Lower lobe of right lung (tissue), 2 donors: ENCODE measurements around the gene TPM1. TPM values are rescaled to one million over a fixed set of nuclear protein-coding genes. Genes with fewer than 3 reads are reported as not detected.

Experiments
- ATAC-seq, 2 donors: fragments of 200-7000 bp; cut with Tn5 transposase; one replicate each; pipeline ENCODE4 v1.9.1; 2020 to 2022; ENCODE audit warnings: mild to moderate bottlenecking in 2 of 2, moderate library complexity in 2 of 2
- DNase-seq: peaks from one replicate; pipeline ENCODE4 v3.0.0-alpha.2; 2020
- H3K27ac ChIP-seq: fragments of 200-600 bp; one replicate; pipeline ENCODE4 v1.8.0; 2022
- H3K27me3 ChIP-seq: fragments of 200-600 bp; one replicate; pipeline ENCODE4 v1.8.0; 2022; ENCODE audit warnings: low read depth
- H3K36me3 ChIP-seq: fragments of 200-600 bp; one replicate; pipeline ENCODE4 v1.8.0; 2022; ENCODE audit warnings: mild to moderate bottlenecking
- H3K4me1 ChIP-seq: fragments of 200-600 bp; one replicate; pipeline ENCODE4 v1.8.0; 2022
- H3K4me3 ChIP-seq: fragments of 200-600 bp; one replicate; pipeline ENCODE4 v1.8.0; 2022; ENCODE audit warnings: mild to moderate bottlenecking
- H3K9me3 ChIP-seq: fragments of 200-600 bp; one replicate; pipeline ENCODE4 v1.8.0; 2022
- CTCF ChIP-seq: fragments of 200-600 bp; IDR thresholded peaks from one replicate; pipeline ENCODE4 v1.8.0; 2022; ENCODE audit warnings: antibody characterized with exemption, mild to moderate bottlenecking
- intact Hi-C: fragments of 100-400 bp; cut with DNase I; formaldehyde crosslinking; loops from one replicate; pipeline ENCODE4 v1.11.0; 2022
- total RNA-seq: library from RNA; stranded (reverse); fragmentation: NEBNext Ultra II Directional; extraction: Animal tissue kit (Norgen Biotek cat#: 25700); gene quantifications from one replicate; pipeline ENCODE4 v1.2.1, GENCODE V29; 2021
- donor health status: DM: no; HTN: yes; CAD: no; lungs with severe emphysema.

Gene TPM1
- total RNA-seq, 1 donor from 2014 or later: 137 TPM

GRCh38 chr15:63018639-63019038, 23.9 kb upstream of the TPM1 start:
- H3K4me1 ChIP-seq: peaks cover 13% of the 10 kb centered on the region
- ATAC-seq (no peak), DNase-seq (no peak)
- intact Hi-C loops: no loop called here
- no peaks in the 10 kb centered on the region for H3K36me3 ChIP-seq
- H3K4me3 ChIP-seq: no peak overlapping the region
- no peaks in the 10 kb centered on the region for H3K9me3 ChIP-seq
- no peaks in the 10 kb centered on the region for H3K27me3 ChIP-seq
- no peak for TF ChIP-seq CTCF
- no peak overlapping the region for H3K27ac ChIP-seq

GRCh38 chr15:63019511-63020109, 22.9 kb upstream of the TPM1 start:
- intact Hi-C loops: no loop called here
- no peak overlapping the region for H3K27ac ChIP-seq
- H3K4me1 ChIP-seq: peaks cover 13% of the 10 kb centered on the region
- H3K36me3 ChIP-seq: no peaks in the 10 kb centered on the region
- no peak overlapping the region for H3K4me3 ChIP-seq
- H3K9me3 ChIP-seq: no peaks in the 10 kb centered on the region
- DNase-seq (no peak), ATAC-seq (no peak)
- H3K27me3 ChIP-seq: no peaks in the 10 kb centered on the region
- TF ChIP-seq CTCF: no peak

- ATAC-seq (no peak), DNase-seq (no peak)
- TF ChIP-seq CTCF: no peak
- H3K27me3 ChIP-seq: no peaks in the 10 kb centered on the region
- intact Hi-C loops: no loop called here
- peaks cover 10% of the 10 kb centered on the region for H3K4me1 ChIP-seq
- no peaks in the 10 kb centered on the region for H3K9me3 ChIP-seq
- no peak overlapping the region for H3K4me3 ChIP-seq
- no peak overlapping the region for H3K27ac ChIP-seq
- no peaks in the 10 kb centered on the region for H3K36me3 ChIP-seq
These were observed 22.4 kb upstream of the TPM1 start for GRCh38 chr15:63020128-63020527.

- peaks cover 3% of the 10 kb centered on the region for H3K4me1 ChIP-seq
- no peaks in the 10 kb centered on the region for H3K36me3 ChIP-seq
- no peak overlapping the region for H3K4me3 ChIP-seq
- DNase-seq: no peak
- H3K9me3 ChIP-seq: no peaks in the 10 kb centered on the region
- intact Hi-C loops: no loop called here
- TF ChIP-seq CTCF: no peak
- H3K27ac ChIP-seq: no peak overlapping the region
- no peak for ATAC-seq
- no peaks in the 10 kb centered on the region for H3K27me3 ChIP-seq
These were observed 21.7 kb upstream of the TPM1 start for GRCh38 chr15:63020759-63021430.

- no peak for TF ChIP-seq CTCF
- Histone ChIP-seq H3K27ac (no peak overlapping the region), H3K9me3 (no peaks in the 10 kb centered on the region), H3K36me3 (no peaks in the 10 kb centered on the region), H3K4me1 (no peaks in the 10 kb centered on the region), H3K27me3 (no peaks in the 10 kb centered on the region), H3K4me3 (no peak overlapping the region)
- no peak for DNase-seq
- intact Hi-C loops: no loop called here
- no peak for ATAC-seq
These were observed 20.4 kb upstream of the TPM1 start for GRCh38 chr15:63022181-63022580.
